GM10248 (cell line): Measurements from ENCODE around the gene TPRA1.

Experiments used
- CTCF ChIA-PET: fragments of 300-600 bp; sonication (Branson Sonifier 250); formaldehyde crosslinking; extraction: SDS; loops from one replicate; lab custom pipeline; 2021; ENCODE audit warnings: antibody characterized with exemption; lab: Yijun Ruan, JAX
- POLR2A ChIA-PET: fragments of 350-650 bp; sonication (Branson Sonifier 250); formaldehyde crosslinking; extraction: SDS; loops from one replicate; lab custom pipeline; 2020; ENCODE audit warnings: antibody characterized with exemption; lab: Yijun Ruan, JAX
- DNase-seq: peaks from one replicate; pipeline ENCODE4 v3.0.0; 2012; ENCODE audit errors: extremely low spot score
- TF ChIP-seq, protein P1 (sequence below): IDR thresholded peaks from 2 replicates; pipeline ENCODE4 v1.5.1; 2012; ENCODE audit warnings: mild to moderate bottlenecking, low read depth; ENCODE audit errors: extremely low read depth, missing control alignments, control extremely low read depth

The TPRA1 gene

DNA sequence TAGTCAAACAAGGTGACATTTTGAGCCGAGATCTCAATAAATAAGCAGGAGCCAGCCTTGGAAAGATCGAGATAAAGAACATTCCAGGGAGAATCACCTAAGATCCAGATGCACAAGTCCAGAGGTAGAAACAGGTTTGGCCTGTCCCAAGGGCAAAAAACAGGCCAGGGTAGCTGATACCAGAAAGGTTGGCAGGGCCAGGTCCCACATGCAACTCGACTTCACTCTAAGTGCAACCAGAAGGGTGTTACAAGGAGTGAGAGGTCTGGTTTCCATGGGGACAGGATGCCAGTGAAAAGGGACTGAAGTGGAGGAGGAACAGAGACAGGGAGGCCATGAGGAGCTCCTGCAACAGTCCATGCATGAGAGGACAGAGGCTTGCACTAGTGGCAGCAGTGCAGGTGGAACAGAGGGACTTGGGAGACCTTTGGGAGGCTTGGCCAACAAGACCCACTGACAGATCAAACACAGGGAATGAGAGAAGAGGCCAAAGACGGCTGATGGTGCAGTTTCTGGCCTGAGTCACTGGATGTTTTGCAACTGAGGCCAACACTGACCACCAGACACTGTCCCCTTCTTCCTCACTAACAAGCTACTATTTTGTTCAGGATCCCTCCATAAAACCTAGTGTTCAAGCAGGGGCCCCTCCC lies 5.2 kb downstream of the TPRA1 start:
- CTCF ChIA-PET: interaction anchor here (8.3 kb wide), 1 partner anchor 11 kb away, joined by 98 read pairs; no protein-coding TSS in a partner anchor
- POLR2A ChIA-PET: no interaction called here
- no peak for DNase-seq
- TF ChIP-seq, protein P1, sequence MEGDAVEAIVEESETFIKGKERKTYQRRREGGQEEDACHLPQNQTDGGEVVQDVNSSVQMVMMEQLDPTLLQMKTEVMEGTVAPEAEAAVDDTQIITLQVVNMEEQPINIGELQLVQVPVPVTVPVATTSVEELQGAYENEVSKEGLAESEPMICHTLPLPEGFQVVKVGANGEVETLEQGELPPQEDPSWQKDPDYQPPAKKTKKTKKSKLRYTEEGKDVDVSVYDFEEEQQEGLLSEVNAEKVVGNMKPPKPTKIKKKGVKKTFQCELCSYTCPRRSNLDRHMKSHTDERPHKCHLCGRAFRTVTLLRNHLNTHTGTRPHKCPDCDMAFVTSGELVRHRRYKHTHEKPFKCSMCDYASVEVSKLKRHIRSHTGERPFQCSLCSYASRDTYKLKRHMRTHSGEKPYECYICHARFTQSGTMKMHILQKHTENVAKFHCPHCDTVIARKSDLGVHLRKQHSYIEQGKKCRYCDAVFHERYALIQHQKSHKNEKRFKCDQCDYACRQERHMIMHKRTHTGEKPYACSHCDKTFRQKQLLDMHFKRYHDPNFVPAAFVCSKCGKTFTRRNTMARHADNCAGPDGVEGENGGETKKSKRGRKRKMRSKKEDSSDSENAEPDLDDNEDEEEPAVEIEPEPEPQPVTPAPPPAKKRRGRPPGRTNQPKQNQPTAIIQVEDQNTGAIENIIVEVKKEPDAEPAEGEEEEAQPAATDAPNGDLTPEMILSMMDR: no peak

DNA sequence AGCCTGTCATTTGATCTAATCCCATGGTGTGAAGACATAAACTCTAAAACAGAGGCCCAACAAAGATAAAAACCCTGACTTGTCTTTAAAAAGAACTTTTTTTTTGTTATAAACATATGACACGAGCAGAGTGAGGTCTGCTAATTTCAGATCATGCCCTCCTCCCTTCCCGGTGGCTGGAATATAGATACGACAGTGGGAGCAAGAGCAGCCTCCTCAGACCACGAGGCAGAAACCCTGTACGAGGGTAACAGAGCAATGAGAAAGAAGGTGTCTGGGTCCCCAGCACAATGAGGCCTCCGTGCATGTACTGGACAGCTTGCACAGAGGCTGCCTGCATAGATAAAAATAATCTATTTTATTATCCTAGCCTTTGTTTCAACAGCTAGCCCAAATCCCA lies 5.8 kb downstream of the TPRA1 start:
- TF ChIP-seq, protein P1: no peak
- ChIA-PET POLR2A (no interaction called here), CTCF (interaction anchor here (8.3 kb wide), 1 partner anchor 11 kb away, joined by 98 read pairs; no protein-coding TSS in a partner anchor)
- DNase-seq: no peak

DNA sequence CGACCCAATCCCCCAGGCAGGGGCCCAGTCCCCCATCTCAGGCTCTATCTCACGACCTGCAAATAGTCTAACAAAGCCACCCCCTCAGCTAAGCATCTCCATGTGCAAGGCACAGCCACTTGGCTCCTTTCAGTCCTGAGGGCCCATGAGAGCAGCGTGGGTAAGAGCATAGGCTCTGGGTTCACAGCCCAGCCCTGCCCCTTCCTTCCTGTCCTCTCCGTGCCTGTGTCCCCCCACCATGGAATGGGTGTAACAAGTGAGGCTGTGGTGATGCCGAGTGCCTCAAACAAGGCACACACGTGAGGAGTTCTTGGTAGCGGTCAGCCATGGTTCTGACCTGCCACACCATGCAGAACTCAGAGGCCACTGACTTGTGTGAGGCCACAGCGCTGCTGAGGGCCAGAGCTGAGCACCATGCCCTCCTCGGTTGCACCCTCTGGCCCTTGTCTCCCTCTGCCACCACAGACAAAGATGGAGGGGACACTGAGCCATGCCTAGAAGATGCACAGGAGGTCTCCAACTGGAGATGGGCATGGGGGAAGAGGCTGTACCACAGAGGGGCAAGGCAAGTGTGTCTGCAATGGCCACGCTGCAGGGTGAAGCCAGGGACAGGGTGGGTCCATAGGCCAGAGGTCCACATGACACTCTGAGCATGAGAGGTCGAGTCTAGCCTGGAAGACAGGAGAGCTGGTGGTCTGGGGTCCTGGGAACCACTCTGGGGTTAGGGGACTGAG lies 10.0 kb downstream of the TPRA1 start:
- ChIA-PET CTCF (interaction anchor here (1.6 kb wide), 1 partner anchor 10 kb away, joined by 4 read pairs; the partner anchor contains the start of gene TPRA1), POLR2A (interaction anchor here (0.7 kb wide), 1 partner anchor 18 kb away, joined by 3 read pairs; the partner anchor contains the start of gene MCM2)
- no peak for DNase-seq
- TF ChIP-seq, protein P1: no peak

GRCh38 chr3:127578802-127579201 lies 11.7 kb downstream of the TPRA1 start:
- POLR2A ChIA-PET: no interaction called here
- no peak for DNase-seq
- TF ChIP-seq, protein P1: no peak
- CTCF ChIA-PET: interaction anchor here (1.5 to 1.6 kb wide), 2 partner anchors 10 to 12 kb away, joined by 4 read pairs; partner anchors contain the start of gene TPRA1

DNA sequence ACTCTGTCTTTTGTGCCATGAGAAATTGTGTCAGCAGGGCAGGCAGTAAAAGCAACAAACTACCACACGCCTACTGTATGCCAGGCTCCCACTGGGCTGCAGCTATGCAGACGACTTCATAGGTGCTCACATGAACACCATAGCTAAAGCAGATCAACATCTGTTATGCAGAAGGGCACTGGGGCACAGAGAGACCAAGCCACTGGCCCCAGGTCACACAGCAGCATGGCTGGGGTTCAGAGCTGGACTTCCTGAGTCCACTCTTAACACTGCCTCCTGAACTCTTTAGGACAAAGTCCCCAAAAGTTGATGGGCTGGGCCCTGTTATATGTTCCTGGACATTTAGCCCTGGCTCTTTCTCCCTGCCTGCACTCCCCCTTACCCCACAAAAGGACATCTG lies 12.4 kb downstream of the TPRA1 start:
- CTCF ChIA-PET: no interaction called here
- DNase-seq: no peak
- POLR2A ChIA-PET: no interaction called here
- TF ChIP-seq, protein P1: no peak

- ChIA-PET CTCF (no interaction called here), POLR2A (no interaction called here)
- DNase-seq: no peak
- TF ChIP-seq, protein P1: no peak
These were observed 13.1 kb downstream of the TPRA1 start for GRCh38 chr3:127577448-127577847.
